IMR-90 (cell line): ENCODE measurements around the gene DENND6B. TPM values are rescaled to one million over a fixed set of nuclear protein-coding genes. Genes with fewer than 3 reads are reported as not detected.

Experiments
- ATAC-seq: fragments of 200-7000 bp; cut with Tn5 transposase; 2 replicates; pipeline ENCODE4 v1.9.1; 2020; ENCODE audit warnings: low read depth, mild to moderate bottlenecking, moderate library complexity
- BruUV-seq: library from RNA; stranded (reverse); fragments of 400-500 nt; replicated peaks from 2 replicates; lab custom pipeline; 2021; lab: Mats Ljungman, UMichigan
- CTCF ChIA-PET: fragments of 300-600 bp; formaldehyde crosslinking; extraction: SDS; loops from one replicate; lab custom pipeline; 2021; ENCODE audit warnings: antibody characterized with exemption; lab: Yijun Ruan, JAX
- POLR2A ChIA-PET: fragments of 300-600 bp; sonication (Branson Sonifier 250); formaldehyde crosslinking; loops from one replicate; lab custom pipeline; 2022; ENCODE audit warnings: antibody characterized with exemption; ENCODE audit not compliant: unreplicated experiment; lab: Charles Lee
- DNase-seq: peaks from one replicate; pipeline ENCODE4 v3.0.0; 2013
- H2AFZ ChIP-seq: replicated peaks from 2 replicates; pipeline ENCODE3; 2013; ENCODE audit warnings: low read length, mild to moderate bottlenecking; ENCODE audit not compliant: poor library complexity
- H2AK5ac ChIP-seq: 2 replicates; pipeline ENCODE4 v1.6.1; 2013; ENCODE audit warnings: low read depth, low read length, inconsistent platforms
- H2AK9ac ChIP-seq: replicated peaks from 2 replicates; pipeline ENCODE3; 2013; ENCODE audit warnings: mild to moderate bottlenecking, low read depth, low read length, moderate library complexity; ENCODE audit not compliant: poor library complexity
- H2BK120ac ChIP-seq: 2 replicates; pipeline ENCODE4 v1.6.1; 2013; ENCODE audit warnings: low read depth, low read length, inconsistent platforms
- H2BK15ac ChIP-seq: 3 replicates; pipeline ENCODE4 v1.6.1; 2013; ENCODE audit warnings: low read depth, low read length, inconsistent platforms
- H2BK20ac ChIP-seq: 2 replicates; pipeline ENCODE4 v1.6.1; 2013; ENCODE audit warnings: low read depth, mild to moderate bottlenecking, inconsistent platforms, low read length, moderate library complexity
- H2BK5ac ChIP-seq: 2 replicates; pipeline ENCODE4 v1.6.1; 2013; ENCODE audit warnings: mild to moderate bottlenecking, low read depth, low read length, inconsistent platforms; ENCODE audit not compliant: poor library complexity, severe bottlenecking
- H3K14ac ChIP-seq: replicated peaks from 2 replicates; pipeline ENCODE4 v1.6.1; 2013; ENCODE audit warnings: low read depth, low read length, inconsistent platforms
- H3K18ac ChIP-seq: 2 replicates; pipeline ENCODE4 v1.6.1; 2013; ENCODE audit warnings: low read depth, low read length, control low read depth
- H3K23ac ChIP-seq: 2 replicates; pipeline ENCODE4 v1.6.1; 2013; ENCODE audit warnings: low read depth, low read length, inconsistent platforms
- H3K27ac ChIP-seq: 2 replicates; pipeline ENCODE4 v1.5.1; 2013; ENCODE audit warnings: mild to moderate bottlenecking, control low read depth, low read length; ENCODE audit not compliant: insufficient read depth
- H3K27me3 ChIP-seq: 2 replicates; pipeline ENCODE4 v1.6.1; 2013; ENCODE audit warnings: low read length; ENCODE audit not compliant: control insufficient read depth, insufficient read depth
- H3K36me3 ChIP-seq: 2 replicates; pipeline ENCODE4 v1.6.1; 2013; ENCODE audit warnings: low read length, mixed read lengths; ENCODE audit not compliant: control insufficient read depth, insufficient read depth
- H3K4ac ChIP-seq: 2 replicates; pipeline ENCODE4 v1.6.1; 2013; ENCODE audit warnings: low read depth, low read length, inconsistent platforms
- H3K4me1 ChIP-seq: 2 replicates; pipeline ENCODE4 v1.6.1; 2013; ENCODE audit warnings: low read length, mixed read lengths; ENCODE audit not compliant: control insufficient read depth, insufficient read depth
- H3K4me2 ChIP-seq: 2 replicates; pipeline ENCODE4 v1.6.1; 2013; ENCODE audit warnings: low read depth, mild to moderate bottlenecking, control low read depth, low read length, moderate library complexity
- H3K4me3 ChIP-seq: 2 replicates; pipeline ENCODE4 v1.5.1; 2013; ENCODE audit warnings: low read depth, mild to moderate bottlenecking, control low read depth, low read length, moderate library complexity; ENCODE audit not compliant: insufficient read depth
- H3K56ac ChIP-seq: 2 replicates; pipeline ENCODE4 v1.6.1; 2013; ENCODE audit warnings: low read length, inconsistent platforms; ENCODE audit not compliant: insufficient read depth; ENCODE audit errors: extremely low read depth
- H3K79me1 ChIP-seq, 2 experiments: 2 replicates each; pipeline ENCODE4 v1.6.1; 2013; ENCODE audit warnings: low read length in 2 of 2, inconsistent platforms in 1 of 2, low read depth in 1 of 2
- H3K9ac ChIP-seq: 2 replicates; pipeline ENCODE4 v1.6.1; 2013; ENCODE audit warnings: low read depth, low read length, control low read depth
- H3K9me1 ChIP-seq: 2 replicates; pipeline ENCODE4 v1.6.1; 2013; ENCODE audit warnings: low read length, inconsistent platforms; ENCODE audit not compliant: insufficient read depth
- H3K9me3 ChIP-seq: 2 replicates; pipeline ENCODE4 v1.6.1; 2013; ENCODE audit warnings: low read length; ENCODE audit not compliant: control insufficient read depth, insufficient read depth
- H4K20me1 ChIP-seq: 2 replicates; pipeline ENCODE4 v1.6.1; 2013; ENCODE audit warnings: low read length, inconsistent platforms; ENCODE audit not compliant: insufficient read depth
- H4K5ac ChIP-seq: 2 replicates; pipeline ENCODE4 v1.6.1; 2013; ENCODE audit warnings: mild to moderate bottlenecking, low read depth, low read length, control low read depth
- H4K8ac ChIP-seq, 2 experiments: 2 replicates each; pipeline ENCODE4 v1.6.1; 2013; ENCODE audit warnings: low read depth in 2 of 2, low read length in 2 of 2, control low read depth in 1 of 2, inconsistent platforms in 1 of 2
- H4K91ac ChIP-seq: 2 replicates; pipeline ENCODE4 v1.6.1; 2013; ENCODE audit warnings: low read depth, low read length, inconsistent platforms; ENCODE audit not compliant: insufficient read depth
- MAZ ChIP-seq: IDR thresholded peaks from 2 replicates; pipeline ENCODE4 v1.6.1; 2012; ENCODE audit warnings: low read depth, mild to moderate bottlenecking, low read length, improper control_type of control experiment, moderate library complexity, borderline replicate concordance
- POLR2A ChIP-seq: IDR thresholded peaks from 2 replicates; pipeline ENCODE4 v1.6.1; 2012; ENCODE audit warnings: mild to moderate bottlenecking, low read depth, low read length
- WGBS, 2 experiments: methylation state at CpG; one replicate each; pipeline versions ENCODE4 v1.1.5 to v1.1.7; 2013; ENCODE audit warnings: missing lambda C conversion rate in 2 of 2; ENCODE audit not compliant: insufficient read length in 1 of 2; ENCODE audit errors: extremely low coverage in 2 of 2; 5-methylcytosine and 5-hydroxymethylcytosine counted together
- dilution Hi-C: fragments of 300-500 bp; cut with HindIII; formaldehyde crosslinking; loops from one replicate; pipeline ENCODE4 v1.14.3; 2018; ENCODE audit warnings: low sequenced_read_pairs; ENCODE audit not compliant: unreplicated experiment
- in situ Hi-C: fragments of 300-500 bp; cut with MboI; formaldehyde crosslinking; loops from 3 replicates; pipeline ENCODE4 v1.14.3; 2019; ENCODE audit warnings: low sequenced_read_pairs, inconsistent platforms, mixed read lengths
- intact Hi-C: fragments of 100-400 bp; cut with micrococcal nuclease; formaldehyde crosslinking; loops from 2 replicates; pipeline ENCODE4 v1.10.0; 2022
- polyA plus RNA-seq, 3 experiments: library from polyadenylated mRNA; depleted of rRNA; stranded (reverse); fragments of >200 nt; gene quantifications; 2 replicates each; pipeline ENCODE4 v1.2.3, GENCODE V29; 2012; ENCODE audit warnings: low replicate concordance in 1 of 3
- total RNA-seq: library from RNA; depleted of rRNA; stranded (reverse); fragments of >200 nt; gene quantifications from 2 replicates; pipeline ENCODE4 v1.2.3, GENCODE V29; 2012

Gene DENND6B
- total and polyA plus RNA-seq, 2 of the 4 experiments (the other 2 are of a cell fraction), result 0.36 to 4.9 TPM

GRCh38 chr22:50320116-50320515, 6.7 kb downstream of the DENND6B start:
- 78% methylated on average over 5 of the region's 8 CpGs; no CpG with 5 or more reads in 1 of the 2 experiments for WGBS, 2 experiments
- H3K4me2 ChIP-seq, result no peak overlapping the region
- H4K20me1 ChIP-seq, result no peaks in the 10 kb centered on the region
- no peak overlapping the region for H3K23ac ChIP-seq
- no peak overlapping the region for H4K5ac ChIP-seq
- H3K9ac ChIP-seq, result no peak overlapping the region
- H3K56ac ChIP-seq, result no peak overlapping the region
- no peaks in the 10 kb centered on the region for H3K4me1 ChIP-seq
- intact Hi-C loops, result no loop called here
- ChIA-PET POLR2A (interaction anchor here (1.0 kb wide), 1 partner anchor 12 kb away, joined by 4 read pairs; no protein-coding TSS in a partner anchor), CTCF (no interaction called here)
- H3K27ac ChIP-seq, result no peak overlapping the region
- H3K9me3 ChIP-seq, result no peaks in the 10 kb centered on the region
- no peak overlapping the region for H2AFZ ChIP-seq
- dilution Hi-C loops, result no loop called here
- no peak overlapping the region for H3K14ac ChIP-seq
- in situ Hi-C loops, result loop anchor here (10.0 kb wide), 1 partner anchor 45 kb away; the partner anchor contains the start of gene MAPK11
- H3K9me1 ChIP-seq, result no peaks in the 10 kb centered on the region
- H4K91ac ChIP-seq, result no peak overlapping the region
- H2BK5ac ChIP-seq, result no peak overlapping the region
- TF ChIP-seq MAZ (no peak), POLR2A (no peak)
- no peaks in the 10 kb centered on the region for H3K79me1 ChIP-seq
- ATAC-seq (no peak), DNase-seq (no peak)
- BruUV-seq, result no TSS peak
- no peak overlapping the region for H4K8ac ChIP-seq
- no peak overlapping the region for H2BK120ac ChIP-seq
- H2AK5ac ChIP-seq, result no peak overlapping the region
- H3K36me3 ChIP-seq, result no peaks in the 10 kb centered on the region
- no peak overlapping the region for H2BK15ac ChIP-seq
- no peak overlapping the region for H3K4ac ChIP-seq
- H2BK20ac ChIP-seq, result no peak overlapping the region
- H3K18ac ChIP-seq, result no peak overlapping the region
- no peak overlapping the region for H3K4me3 ChIP-seq
- peaks cover 3% of the 10 kb centered on the region; the same call in 1 of the 2 replicates for H3K27me3 ChIP-seq
- H2AK9ac ChIP-seq, result no peak overlapping the region
